ENCODE results near the gene HPGD.

DNA sequence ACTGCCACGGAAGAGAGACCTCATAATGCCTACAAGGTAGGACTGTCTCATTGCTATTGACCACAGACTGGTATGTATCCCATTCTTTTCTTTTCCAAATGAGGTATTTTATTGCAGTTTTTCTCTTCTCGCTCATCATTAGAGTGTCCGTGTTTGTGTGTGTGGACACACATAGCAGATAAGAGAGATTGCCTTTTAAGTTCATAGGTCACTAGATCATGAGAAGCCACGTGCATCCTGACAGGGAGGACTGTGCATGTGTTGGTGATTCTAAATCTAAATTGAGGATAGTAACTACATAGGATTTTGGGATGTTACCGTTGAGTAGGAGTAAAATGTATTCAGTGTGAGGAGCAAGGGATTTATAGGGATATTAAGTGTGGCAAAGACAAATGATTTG lies 37.3 kb downstream of the HPGD start:
- TF ChIP-seq POLR2A (IDR thresholded peaks at IDR 0.05) = no peak
- TF ChIP-seq, protein P1, sequence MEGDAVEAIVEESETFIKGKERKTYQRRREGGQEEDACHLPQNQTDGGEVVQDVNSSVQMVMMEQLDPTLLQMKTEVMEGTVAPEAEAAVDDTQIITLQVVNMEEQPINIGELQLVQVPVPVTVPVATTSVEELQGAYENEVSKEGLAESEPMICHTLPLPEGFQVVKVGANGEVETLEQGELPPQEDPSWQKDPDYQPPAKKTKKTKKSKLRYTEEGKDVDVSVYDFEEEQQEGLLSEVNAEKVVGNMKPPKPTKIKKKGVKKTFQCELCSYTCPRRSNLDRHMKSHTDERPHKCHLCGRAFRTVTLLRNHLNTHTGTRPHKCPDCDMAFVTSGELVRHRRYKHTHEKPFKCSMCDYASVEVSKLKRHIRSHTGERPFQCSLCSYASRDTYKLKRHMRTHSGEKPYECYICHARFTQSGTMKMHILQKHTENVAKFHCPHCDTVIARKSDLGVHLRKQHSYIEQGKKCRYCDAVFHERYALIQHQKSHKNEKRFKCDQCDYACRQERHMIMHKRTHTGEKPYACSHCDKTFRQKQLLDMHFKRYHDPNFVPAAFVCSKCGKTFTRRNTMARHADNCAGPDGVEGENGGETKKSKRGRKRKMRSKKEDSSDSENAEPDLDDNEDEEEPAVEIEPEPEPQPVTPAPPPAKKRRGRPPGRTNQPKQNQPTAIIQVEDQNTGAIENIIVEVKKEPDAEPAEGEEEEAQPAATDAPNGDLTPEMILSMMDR (IDR thresholded peaks at IDR 0.05) = no peak

Measured in body of pancreas (tissue), 4 donors.